SU-DHL-6 (cell line): ENCODE measurements around the gene C18orf54.
"Not testable (repeated sequence)": the region's sequence is repeated elsewhere in the genome, so short reads cannot be mapped to it uniquely, and the experiment has no call there.

Source experiments
- H2AFZ ChIP-seq: fragments of 200-600 bp; sonication (generic); 2 replicates; pipeline ENCODE4 v1.6.1; 2014; ENCODE audit warnings: low read depth, mild to moderate bottlenecking, moderate library complexity, mixed read lengths, antibody characterized with exemption, low read length; ENCODE audit not compliant: severe bottlenecking
- H3F3A ChIP-seq: fragments of 200-600 bp; shearing (Covaris generic); 2 replicates; pipeline ENCODE4 v1.6.0; 2016; ENCODE audit warnings: antibody characterized with exemption, mild to moderate bottlenecking; ENCODE audit not compliant: insufficient read depth
- H3K27ac ChIP-seq: fragments of 200-600 bp; sonication (generic); 2 replicates; pipeline ENCODE4 v1.5.1; 2016; ENCODE audit warnings: low read depth, mild to moderate bottlenecking, low read length, moderate library complexity, mixed read lengths
- H3K27me3 ChIP-seq: fragments of 200-600 bp; sonication (generic), shearing (Covaris generic); 2 replicates; pipeline ENCODE4 v1.6.0; 2014; ENCODE audit warnings: mild to moderate bottlenecking, low read length
- H3K36me3 ChIP-seq: fragments of 200-600 bp; sonication (generic); 2 replicates; pipeline ENCODE4 v1.6.1; 2014; ENCODE audit warnings: mild to moderate bottlenecking, low read length, mixed read lengths
- H3K4me2 ChIP-seq: fragments of 300-600, 200-600 bp; shearing (Covaris generic), sonication (generic); 2 replicates; pipeline ENCODE4 v1.6.0; 2014; ENCODE audit warnings: low read length, low read depth, mild to moderate bottlenecking; ENCODE audit not compliant: poor library complexity, severe bottlenecking
- H3K4me3 ChIP-seq: fragments of 200-600 bp; sonication (generic); 2 replicates; pipeline ENCODE4 v1.5.1; 2014; ENCODE audit warnings: antibody characterized with exemption, low read length, mild to moderate bottlenecking, mixed read lengths; ENCODE audit not compliant: insufficient read depth, poor library complexity, severe bottlenecking
- H3K79me2 ChIP-seq: fragments of 200-600 bp; sonication (generic); 2 replicates; pipeline ENCODE4 v1.6.1; 2014; ENCODE audit warnings: mild to moderate bottlenecking, low read length, moderate library complexity; ENCODE audit not compliant: insufficient read depth
- H3K9ac ChIP-seq: fragments of 200-600 bp; sonication (generic); 2 replicates; pipeline ENCODE4 v1.7.0; 2014; ENCODE audit warnings: mild to moderate bottlenecking, low read length
- H3K9me2 ChIP-seq: fragments of 200-600 bp; sonication (generic); replicated peaks from 2 replicates; pipeline ENCODE4 v1.6.1; 2014; ENCODE audit warnings: low read length; ENCODE audit not compliant: insufficient read depth
- H3K9me3 ChIP-seq: fragments of 200-600 bp; sonication (generic); 2 replicates; pipeline ENCODE4 v1.6.1; 2014; ENCODE audit warnings: low read length, mixed read lengths; ENCODE audit not compliant: insufficient read depth
- H4K20me1 ChIP-seq: fragments of 200-600 bp; sonication (generic); 2 replicates; pipeline ENCODE4 v1.6.1; 2014; ENCODE audit warnings: low read depth, mild to moderate bottlenecking, antibody characterized with exemption, low read length, moderate library complexity, mixed read lengths
- CTCF ChIP-seq: fragments of 200-600 bp; sonication (generic); IDR thresholded peaks from one replicate; pipeline ENCODE4 v1.5.1; 2017; ENCODE audit warnings: antibody characterized with exemption, mild to moderate bottlenecking, low read length, moderate library complexity; ENCODE audit not compliant: insufficient read depth, poor library complexity, severe bottlenecking
- EZH2phosphoT487 ChIP-seq: fragments of 200-600 bp; sonication (generic), shearing (Covaris generic); conservative IDR thresholded peaks from 2 replicates; pipeline ENCODE4 v1.6.1; 2018; ENCODE audit warnings: mild to moderate bottlenecking, antibody characterized with exemption, low read length, moderate library complexity, mixed read lengths

C18orf54 gene

GRCh38 chr18:54357660-54358494 lies at the start of gene C18orf54, which contains the start of gene STARD6:
C18orf54 (plus strand) TSS chr18:54357906; CDS start chr18:54360573, 2,667 bp downstream.
STARD6 (minus strand) TSS chr18:54357858; CDS start chr18:54354573, 3,285 bp downstream.
- Histone ChIP-seq H3K9me2 (no peaks in the 10 kb centered on the region), H3K9me3 (no peaks in the 10 kb centered on the region), H3K27ac (peak within 1 kb of the TSS; percentile 60), H3K9ac (peak within 1 kb of the TSS; percentile 89), H3K4me3 (peak within 1 kb of the TSS; percentile 89), H3K4me2 (peak within 1 kb of the TSS; percentile 75), H2AFZ (peak within 1 kb of the TSS; percentile 100), H3K36me3 (peaks cover 24% of the 10 kb centered on the region), H3K27me3 (no peaks in the 10 kb centered on the region), H3F3A (peaks cover 24% of the 10 kb centered on the region; the same call in 1 of the 2 replicates), H3K79me2 (peaks cover 4% of the 10 kb centered on the region; the same call in 1 of the 2 replicates), H4K20me1 (no peaks in the 10 kb centered on the region)
- TF ChIP-seq CTCF (peak; percentile 68), EZH2phosphoT487 (no peak)

GRCh38 chr18:54309564-54309963 lies 48.1 kb upstream of the C18orf54 start:
- H3K9me2 ChIP-seq, H3K9me3 ChIP-seq, H3K4me2 ChIP-seq, H3K27ac ChIP-seq, H3K9ac ChIP-seq, H3K36me3 ChIP-seq, H3F3A ChIP-seq, H3K4me3 ChIP-seq, H2AFZ ChIP-seq, H3K27me3 ChIP-seq, H4K20me1 ChIP-seq, H3K79me2 ChIP-seq: not testable (repeated sequence)

GRCh38 chr18:54316071-54316820 lies 41.5 kb upstream of the C18orf54 start:
- Histone ChIP-seq H3K79me2 (no peaks in the 10 kb centered on the region), H3K36me3 (no peaks in the 10 kb centered on the region), H3K9ac (no peak overlapping the region), H3K9me3 (no peaks in the 10 kb centered on the region), H3F3A (no peaks in the 10 kb centered on the region), H2AFZ (no peak overlapping the region), H3K9me2 (no peaks in the 10 kb centered on the region), H3K4me3 (no peak overlapping the region), H3K4me2 (no peak overlapping the region), H3K27me3 (no peaks in the 10 kb centered on the region), H4K20me1 (no peaks in the 10 kb centered on the region), H3K27ac (no peak overlapping the region)
- TF ChIP-seq EZH2phosphoT487 = no peak

GRCh38 chr18:54323561-54323960 lies 34.1 kb upstream of the C18orf54 start:
- Histone ChIP-seq H3K4me3 (no peak overlapping the region), H3K9me3 (no peaks in the 10 kb centered on the region), H3K4me2 (no peak overlapping the region), H3F3A (no peaks in the 10 kb centered on the region), H2AFZ (no peak overlapping the region), H3K27me3 (no peaks in the 10 kb centered on the region), H3K9ac (no peak overlapping the region), H3K79me2 (no peaks in the 10 kb centered on the region), H3K27ac (no peak overlapping the region), H4K20me1 (no peaks in the 10 kb centered on the region), H3K9me2 (no peaks in the 10 kb centered on the region), H3K36me3 (no peaks in the 10 kb centered on the region)
- TF ChIP-seq EZH2phosphoT487 (no peak), CTCF (no peak)
